ENCODE measurements around the gene SF3A1. TPM values are rescaled to one million over a fixed set of nuclear protein-coding genes. Genes with fewer than 3 reads are reported as not detected.
A peak's percentile ranks its signal among the peaks of the same experiment; 100 is the strongest.

Gene SF3A1
- total RNA-seq, 4 donors from 2014 or later = 29.1 to 94.2 (median 63.3) TPM

GRCh38 chr22:30306627-30307011 is 50.1 kb downstream of the SF3A1 start:
- DNase-seq = no peak
- H3K4me1 ChIP-seq = peaks cover 95 to 100% (median 100%) of the 10 kb centered on the region in 3 donors
- peaks cover 0 to 22% (median 4%) of the 10 kb centered on the region in 3 donors for H3K36me3 ChIP-seq
- H3K4me3 ChIP-seq = no peak overlapping the region
- peak overlapping the region; percentile 88 to 99 (median 94) for H3K27ac ChIP-seq
- no peaks in the 10 kb centered on the region for H3K9me3 ChIP-seq
- H3K27me3 ChIP-seq = no peaks in the 10 kb centered on the region
- intact Hi-C loops (cut with DNase I) = no loop called here
- WGBS, 2 donors = 61 to 77% methylated on average over 1 of the region's 1 CpG
- no peak for TF ChIP-seq CTCF (IDR thresholded peaks at IDR 0.05)
- no peak for TF ChIP-seq POLR2A (IDR thresholded peaks at IDR 0.05)

- WGBS, 2 donors = 14 to 38% methylated on average over 3 of the region's 3 CpGs
- no peak for TF ChIP-seq POLR2A (IDR thresholded peaks at IDR 0.05)
- no peak for TF ChIP-seq CTCF (IDR thresholded peaks at IDR 0.05)
- DNase-seq = no peak
- peak overlapping the region; percentile 88 to 99 (median 94) for H3K27ac ChIP-seq
- intact Hi-C loops (cut with DNase I) = no loop called here
- H3K4me3 ChIP-seq = peak overlapping the region in 2 of 4 donors; percentile 18 to 47
- H3K4me1 ChIP-seq = peaks cover 91 to 100% (median 100%) of the 10 kb centered on the region in 3 donors
- no peaks in the 10 kb centered on the region for H3K27me3 ChIP-seq
- no peaks in the 10 kb centered on the region for H3K9me3 ChIP-seq
- peaks cover 0 to 27% (median 4%) of the 10 kb centered on the region in 3 donors for H3K36me3 ChIP-seq
Measured at GRCh38 chr22:30305906-30306626, 50.6 kb downstream of the SF3A1 start.

GRCh38 chr22:30305519-30305905 is 51.2 kb downstream of the SF3A1 start:
- H3K27me3 ChIP-seq = no peaks in the 10 kb centered on the region
- WGBS, 2 donors = 0 to 10% methylated on average over 2 of the region's 4 CpGs
- intact Hi-C loops (cut with DNase I) = no loop called here
- H3K4me3 ChIP-seq = peak overlapping the region in 2 of 4 donors; percentile 18 to 47
- peaks cover 85 to 100% (median 97%) of the 10 kb centered on the region in 3 donors for H3K4me1 ChIP-seq
- DNase-seq = no peak
- H3K9me3 ChIP-seq = no peaks in the 10 kb centered on the region
- H3K27ac ChIP-seq = peak overlapping the region; percentile 88 to 99 (median 94)
- peak in 2 of 4 donors; percentile 65 to 67 for TF ChIP-seq POLR2A (IDR thresholded peaks at IDR 0.05)
- no peak for TF ChIP-seq CTCF (IDR thresholded peaks at IDR 0.05)
- H3K36me3 ChIP-seq = peaks cover 0 to 33% (median 4%) of the 10 kb centered on the region in 3 donors

- H3K4me1 ChIP-seq = peaks cover 78 to 100% (median 88%) of the 10 kb centered on the region in 3 donors
- H3K36me3 ChIP-seq = peaks cover 0 to 41% (median 4%) of the 10 kb centered on the region in 3 donors
- intact Hi-C loops (cut with DNase I) = no loop called here
- peak overlapping the region; percentile 88 to 99 (median 94) for H3K27ac ChIP-seq
- no peaks in the 10 kb centered on the region for H3K9me3 ChIP-seq
- no peaks in the 10 kb centered on the region for H3K27me3 ChIP-seq
- peak in 1 of 4 donors; percentile 10 for TF ChIP-seq POLR2A (IDR thresholded peaks at IDR 0.05)
- TF ChIP-seq CTCF (IDR thresholded peaks at IDR 0.05) = no peak
- no peak for DNase-seq
- WGBS, 2 donors = 14 to 40% methylated on average over 5 to 6 of the region's 7 CpGs
- peak overlapping the region in 2 of 4 donors; percentile 8 to 47 for H3K4me3 ChIP-seq
Measured at GRCh38 chr22:30304495-30305244, 52.0 kb downstream of the SF3A1 start.

- Histone ChIP-seq H3K27ac (peak overlapping the region; percentile 88 to 99 (median 94)), H3K4me1 (peaks cover 77 to 100% (median 85%) of the 10 kb centered on the region in 3 donors), H3K4me3 (no peak overlapping the region), H3K9me3 (no peaks in the 10 kb centered on the region), H3K36me3 (peaks cover 0 to 60% (median 4%) of the 10 kb centered on the region in 3 donors), H3K27me3 (no peaks in the 10 kb centered on the region)
- no peak for TF ChIP-seq POLR2A (IDR thresholded peaks at IDR 0.05)
- TF ChIP-seq CTCF (IDR thresholded peaks at IDR 0.05) = no peak
- intact Hi-C loops (cut with DNase I) = no loop called here
- 37 to 45% methylated on average over 5 of the region's 5 CpGs for WGBS, 2 donors
- no peak for DNase-seq
Measured at GRCh38 chr22:30302810-30303138, 53.9 kb downstream of the SF3A1 start.

All from esophagus squamous epithelium (tissue), 5 donors.